LoVo (cell line): ENCODE measurements around the gene GPR61.
A peak's percentile ranks its signal among the peaks of the same experiment; 100 is the strongest.

Experiments used
- DNase-seq: peaks from one replicate; pipeline ENCODE4 v3.0.0-alpha.2; 2016; ENCODE audit warnings: low spot score

The GPR61 gene

GRCh38 chr1:109539676-109540075 is at the start of gene GPR61:
TSS of gene GPR61 (plus strand) at chr1:109539872. CDS start at chr1:109543023, 3,151 bp downstream.
- no peak for DNase-seq

- DNase-seq: peak; percentile 46
These were observed 49.4 kb upstream of the GPR61 start for GRCh38 chr1:109490029-109490933.

- no peak for DNase-seq
These were observed 48.8 kb upstream of the GPR61 start for GRCh38 chr1:109490934-109491302.

- no peak for DNase-seq
These were observed 48.3 kb upstream of the GPR61 start for GRCh38 chr1:109491372-109491771.

GRCh38 chr1:109492779-109493178 is 46.9 kb upstream of the GPR61 start:
- DNase-seq: no peak

GRCh38 chr1:109493227-109493626 is 46.4 kb upstream of the GPR61 start:
- DNase-seq: no peak

GRCh38 chr1:109493805-109494539 is 45.7 kb upstream of the GPR61 start, which contains the start of gene CYB561D1:
TSS of gene CYB561D1 (plus strand) at chr1:109494094. CDS start at chr1:109494140, 46 bp downstream.
- peak; percentile 84 for DNase-seq

GRCh38 chr1:109495738-109496137 is 43.9 kb upstream of the GPR61 start:
- DNase-seq: no peak

- no peak for DNase-seq
These were observed 42.1 kb upstream of the GPR61 start for GRCh38 chr1:109497449-109498160.

- no peak for DNase-seq
These were observed 41.4 kb upstream of the GPR61 start for GRCh38 chr1:109498161-109498801.

- DNase-seq: no peak
These were observed 40.6 kb upstream of the GPR61 start for GRCh38 chr1:109499081-109499480.

- peak; percentile 25 for DNase-seq
These were observed 39.8 kb upstream of the GPR61 start for GRCh38 chr1:109499661-109500536.

- DNase-seq: no peak
These were observed 38.7 kb upstream of the GPR61 start for GRCh38 chr1:109500941-109501381.

GRCh38 chr1:109501644-109502363 is 37.9 kb upstream of the GPR61 start:
- no peak for DNase-seq

- no peak for DNase-seq
These were observed 37.3 kb upstream of the GPR61 start for GRCh38 chr1:109502364-109502851.

GRCh38 chr1:109503935-109504334 is 35.7 kb upstream of the GPR61 start:
- no peak for DNase-seq

- no peak for DNase-seq
These were observed 34.7 kb upstream of the GPR61 start for GRCh38 chr1:109504974-109505373.

GRCh38 chr1:109508001-109508872 is 31.4 kb upstream of the GPR61 start:
- no peak for DNase-seq

GRCh38 chr1:109508873-109509175 is 30.8 kb upstream of the GPR61 start:
- DNase-seq: no peak
